NCI-H524 treated with DMSO at 0.1 percent for 48 hours (cell line): ENCODE measurements around the gene ZNF436.

Source experiments
- DNase-seq: peaks from one replicate; lab custom pipeline; 2025; lab: John Stamatoyannopoulos, UW

ZNF436 gene

GRCh38 chr1:23369335-23370013 lies at the start of gene ZNF436:
Gene ZNF436, minus strand, starts transcription at chr1:23369836. Its CDS starts 1,831 bp downstream, at chr1:23368005.
- DNase-seq = peak; percentile 37

- no peak for DNase-seq
Measured at GRCh38 chr1:23419180-23419579, 49.5 kb upstream of the ZNF436 start.

- DNase-seq = peak; percentile 59
Measured at GRCh38 chr1:23417570-23417969, 47.9 kb upstream of the ZNF436 start.

GRCh38 chr1:23416964-23417363 lies 47.3 kb upstream of the ZNF436 start:
- no peak for DNase-seq

- DNase-seq = no peak
Measured at GRCh38 chr1:23408797-23409290, 39.2 kb upstream of the ZNF436 start.

- no peak for DNase-seq
Measured at GRCh38 chr1:23407016-23407630, 37.5 kb upstream of the ZNF436 start.

- DNase-seq = no peak
Measured at GRCh38 chr1:23405946-23406345, 36.3 kb upstream of the ZNF436 start.

- peak; percentile 42 for DNase-seq
Measured at GRCh38 chr1:23403735-23404486, 34.3 kb upstream of the ZNF436 start.

GRCh38 chr1:23403355-23403734 lies 33.7 kb upstream of the ZNF436 start:
- DNase-seq = no peak

GRCh38 chr1:23403038-23403336 lies 33.4 kb upstream of the ZNF436 start:
- no peak for DNase-seq

- DNase-seq = no peak
Measured at GRCh38 chr1:23402286-23403037, 32.8 kb upstream of the ZNF436 start.

- DNase-seq = no peak
Measured at GRCh38 chr1:23401313-23401712, 31.7 kb upstream of the ZNF436 start.

GRCh38 chr1:23400324-23401114 lies 30.9 kb upstream of the ZNF436 start:
- no peak for DNase-seq

GRCh38 chr1:23399229-23399628 lies 29.6 kb upstream of the ZNF436 start:
- no peak for DNase-seq

- no peak for DNase-seq
Measured at GRCh38 chr1:23397908-23398307, 28.3 kb upstream of the ZNF436 start.

- no peak for DNase-seq
Measured at GRCh38 chr1:23396380-23396779, 26.7 kb upstream of the ZNF436 start.

- no peak for DNase-seq
Measured at GRCh38 chr1:23395849-23396248, 26.2 kb upstream of the ZNF436 start.

GRCh38 chr1:23395154-23395724 lies 25.6 kb upstream of the ZNF436 start:
- no peak for DNase-seq

- DNase-seq = no peak
Measured at GRCh38 chr1:23394684-23395083, 25.0 kb upstream of the ZNF436 start.

GRCh38 chr1:23394181-23394580 lies 24.5 kb upstream of the ZNF436 start:
- no peak for DNase-seq

GRCh38 chr1:23393706-23394105 lies 24.1 kb upstream of the ZNF436 start:
- DNase-seq = no peak
